Measurements from ENCODE around the gene ATP6V1A.

DNA sequence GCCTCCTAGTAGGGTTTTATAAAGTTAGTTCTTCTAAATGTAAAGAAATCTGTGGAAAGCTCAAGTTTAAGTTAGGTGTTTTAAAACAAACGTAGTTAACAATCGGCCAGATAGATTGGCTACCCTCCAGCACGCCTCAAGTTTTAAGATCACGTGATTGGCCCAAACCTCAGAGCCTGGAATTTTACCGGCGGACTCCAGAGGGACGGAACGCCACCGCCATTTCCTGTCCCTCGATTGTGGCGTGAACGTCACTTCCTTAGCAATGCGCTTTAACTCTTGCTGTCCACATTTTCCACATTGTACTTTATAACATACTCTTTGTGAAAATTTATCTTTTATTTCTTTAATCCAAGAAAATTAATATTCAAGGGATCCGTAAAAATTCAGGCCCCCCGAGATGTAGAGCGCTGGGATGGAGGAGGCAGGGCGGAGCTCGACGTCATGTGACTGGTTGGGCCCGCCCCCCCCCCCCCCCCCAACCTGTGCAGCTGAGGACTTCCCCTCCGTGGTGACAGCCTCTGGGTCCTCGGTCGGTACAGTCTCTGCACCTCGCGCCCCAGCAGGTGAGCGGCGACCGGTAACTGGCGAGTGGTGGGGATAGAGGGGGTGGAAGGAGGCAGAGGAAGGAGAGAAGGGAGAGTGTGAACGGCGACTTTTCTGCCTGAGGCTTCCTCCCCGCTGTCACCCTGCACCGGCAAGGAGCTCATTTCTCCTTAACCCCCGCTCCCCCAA, at the start of gene ATP6V1A:
- no peak for TF ChIP-seq EZH2 (IDR thresholded peaks at IDR 0.05; ENCODE audit: insufficient read depth, low read length)
- TF ChIP-seq, protein P1, sequence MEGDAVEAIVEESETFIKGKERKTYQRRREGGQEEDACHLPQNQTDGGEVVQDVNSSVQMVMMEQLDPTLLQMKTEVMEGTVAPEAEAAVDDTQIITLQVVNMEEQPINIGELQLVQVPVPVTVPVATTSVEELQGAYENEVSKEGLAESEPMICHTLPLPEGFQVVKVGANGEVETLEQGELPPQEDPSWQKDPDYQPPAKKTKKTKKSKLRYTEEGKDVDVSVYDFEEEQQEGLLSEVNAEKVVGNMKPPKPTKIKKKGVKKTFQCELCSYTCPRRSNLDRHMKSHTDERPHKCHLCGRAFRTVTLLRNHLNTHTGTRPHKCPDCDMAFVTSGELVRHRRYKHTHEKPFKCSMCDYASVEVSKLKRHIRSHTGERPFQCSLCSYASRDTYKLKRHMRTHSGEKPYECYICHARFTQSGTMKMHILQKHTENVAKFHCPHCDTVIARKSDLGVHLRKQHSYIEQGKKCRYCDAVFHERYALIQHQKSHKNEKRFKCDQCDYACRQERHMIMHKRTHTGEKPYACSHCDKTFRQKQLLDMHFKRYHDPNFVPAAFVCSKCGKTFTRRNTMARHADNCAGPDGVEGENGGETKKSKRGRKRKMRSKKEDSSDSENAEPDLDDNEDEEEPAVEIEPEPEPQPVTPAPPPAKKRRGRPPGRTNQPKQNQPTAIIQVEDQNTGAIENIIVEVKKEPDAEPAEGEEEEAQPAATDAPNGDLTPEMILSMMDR (IDR thresholded peaks at IDR 0.05; ENCODE audit: insufficient read depth, low read depth, low read length), result no peak

All from astrocyte (in vitro differentiated cells and primary cell).